ENCODE measurements around the gene PLXNC1.

The PLXNC1 gene

GRCh38 chr12:94147991-94148738 is at the start of gene PLXNC1:
TSS of gene PLXNC1 (plus strand) at chr12:94148577. CDS start at chr12:94148972, 395 bp downstream.
- DNase-seq (ENCODE audit: low read depth), result no peak

DNA sequence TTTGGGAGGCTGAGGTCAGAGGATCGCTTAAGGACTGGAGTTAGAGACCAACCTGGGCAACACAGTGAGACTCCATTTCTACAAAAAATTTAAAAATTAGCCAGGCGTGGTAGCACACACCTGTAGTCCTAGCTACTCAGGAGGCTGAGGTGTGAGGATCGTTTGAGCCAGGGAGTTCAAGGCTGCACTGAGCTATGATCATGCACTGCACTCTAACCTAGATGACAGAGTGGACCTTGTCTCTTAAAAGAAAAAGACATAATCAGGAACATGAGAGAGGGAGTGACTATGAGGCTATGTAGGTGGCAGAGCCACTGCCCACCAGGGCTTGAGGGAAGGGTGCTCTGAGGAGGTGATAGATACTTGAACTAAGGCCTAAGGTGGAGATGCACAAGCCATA is 49.2 kb upstream of the PLXNC1 start:
- no peak for DNase-seq (ENCODE audit: low read depth)

DNA sequence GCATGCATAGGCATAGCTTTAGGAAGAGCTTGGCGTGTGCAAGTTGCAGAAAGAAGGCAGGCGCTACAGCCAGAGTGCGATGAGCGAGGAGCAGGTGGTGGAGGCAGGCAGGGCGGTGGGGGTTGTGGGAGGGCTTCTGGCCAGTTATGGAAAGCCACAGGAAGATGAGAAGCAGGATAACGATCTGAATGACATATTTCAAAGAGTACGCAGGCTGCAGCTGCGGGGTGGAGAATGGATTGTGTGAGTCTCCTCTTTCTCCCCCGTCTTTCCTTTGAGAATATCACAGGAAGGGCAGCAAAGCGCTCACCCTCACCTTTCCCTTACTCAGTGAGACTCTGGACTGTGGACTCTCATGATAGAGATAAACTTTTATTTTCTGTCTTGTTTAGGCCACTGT is 48.7 kb upstream of the PLXNC1 start:
- DNase-seq (ENCODE audit: low read depth), result no peak

- DNase-seq (ENCODE audit: low read depth), result no peak
Measured at GRCh38 chr12:94100211-94100627, 48.2 kb upstream of the PLXNC1 start.

- DNase-seq (ENCODE audit: low read depth), result no peak
Measured at GRCh38 chr12:94100990-94101737, 47.2 kb upstream of the PLXNC1 start.

- peak; percentile 86 for DNase-seq (ENCODE audit: low read depth)
Measured at GRCh38 chr12:94101738-94102660, 46.4 kb upstream of the PLXNC1 start.

DNA sequence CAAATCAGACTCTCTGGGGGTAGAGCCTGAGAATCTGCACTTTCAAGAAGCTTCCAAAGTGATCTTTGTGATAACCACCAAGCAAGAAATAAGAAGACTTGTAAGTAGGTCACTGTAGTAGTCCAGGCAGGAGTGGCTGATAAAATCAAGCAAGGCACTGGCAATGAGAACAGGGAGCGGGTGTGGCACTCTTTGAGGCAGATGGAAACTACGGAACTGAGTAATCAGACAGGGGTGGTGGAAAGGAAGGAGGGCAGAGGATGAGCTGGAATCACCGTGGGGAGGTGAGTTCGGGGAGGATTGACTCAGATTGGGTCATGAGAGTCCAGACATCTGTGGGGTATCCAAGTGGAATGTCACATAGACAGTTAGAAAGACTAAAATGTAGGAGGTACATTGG is 44.4 kb upstream of the PLXNC1 start:
- no peak for DNase-seq (ENCODE audit: low read depth)

GRCh38 chr12:94107910-94108309 is 40.5 kb upstream of the PLXNC1 start:
- DNase-seq (ENCODE audit: low read depth), result no peak

DNA sequence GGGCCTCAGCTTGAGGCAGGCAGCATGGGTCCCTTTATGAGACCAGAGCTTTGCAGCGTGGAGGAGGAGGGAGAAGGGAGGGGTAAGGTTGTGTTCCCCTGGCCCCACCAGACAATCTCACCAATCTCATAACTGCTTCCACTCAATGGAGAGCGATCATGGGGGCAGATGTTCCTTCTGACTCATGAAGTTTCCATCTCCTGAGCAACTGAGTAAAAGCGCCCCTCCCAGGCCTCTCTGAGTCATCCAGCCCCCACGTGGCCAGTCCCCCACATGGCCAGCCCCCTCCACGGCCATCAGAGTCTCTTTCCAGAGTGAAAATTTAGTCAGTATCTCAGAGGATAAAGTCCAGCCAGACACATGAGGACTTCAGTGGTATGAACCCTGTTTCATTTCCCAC is 39.2 kb upstream of the PLXNC1 start:
- no peak for DNase-seq (ENCODE audit: low read depth)

DNA sequence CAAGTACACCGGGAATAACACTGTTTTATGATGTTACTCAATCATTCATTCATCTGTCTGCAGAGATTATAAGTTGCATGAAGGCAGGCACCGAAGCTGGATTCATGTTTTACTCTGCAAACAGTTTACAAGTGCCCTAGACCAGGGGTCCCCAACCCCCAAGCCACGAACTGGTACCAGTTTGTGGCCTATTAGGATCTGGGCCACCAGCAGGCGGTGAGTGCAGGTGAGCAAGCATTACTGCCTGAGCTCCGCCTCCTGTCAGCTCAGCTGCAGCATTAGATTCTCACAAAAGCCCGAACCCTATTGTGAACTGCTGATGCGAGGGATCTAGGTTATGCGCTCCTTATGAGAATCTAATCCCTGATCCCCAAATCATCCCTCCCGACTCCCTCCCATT is 38.1 kb upstream of the PLXNC1 start:
- DNase-seq (ENCODE audit: low read depth), result no peak

GRCh38 chr12:94111302-94111701 is 37.1 kb upstream of the PLXNC1 start:
- no peak for DNase-seq (ENCODE audit: low read depth)

GRCh38 chr12:94112121-94112520 is 36.3 kb upstream of the PLXNC1 start:
- DNase-seq (ENCODE audit: low read depth), result no peak

- no peak for DNase-seq (ENCODE audit: low read depth)
Measured at GRCh38 chr12:94114166-94114565, 34.2 kb upstream of the PLXNC1 start.

GRCh38 chr12:94116191-94116590 is 32.2 kb upstream of the PLXNC1 start:
- DNase-seq (ENCODE audit: low read depth), result no peak

- no peak for DNase-seq (ENCODE audit: low read depth)
Measured at GRCh38 chr12:94121886-94122285, 26.5 kb upstream of the PLXNC1 start.

- no peak for DNase-seq (ENCODE audit: low read depth)
Measured at GRCh38 chr12:94122591-94122990, 25.8 kb upstream of the PLXNC1 start.

GRCh38 chr12:94123127-94123526 is 25.2 kb upstream of the PLXNC1 start:
- DNase-seq (ENCODE audit: low read depth), result no peak

GRCh38 chr12:94126067-94126466 is 22.3 kb upstream of the PLXNC1 start:
- no peak for DNase-seq (ENCODE audit: low read depth)

- DNase-seq (ENCODE audit: low read depth), result no peak
Measured at GRCh38 chr12:94127239-94128131, 20.9 kb upstream of the PLXNC1 start.

DNA sequence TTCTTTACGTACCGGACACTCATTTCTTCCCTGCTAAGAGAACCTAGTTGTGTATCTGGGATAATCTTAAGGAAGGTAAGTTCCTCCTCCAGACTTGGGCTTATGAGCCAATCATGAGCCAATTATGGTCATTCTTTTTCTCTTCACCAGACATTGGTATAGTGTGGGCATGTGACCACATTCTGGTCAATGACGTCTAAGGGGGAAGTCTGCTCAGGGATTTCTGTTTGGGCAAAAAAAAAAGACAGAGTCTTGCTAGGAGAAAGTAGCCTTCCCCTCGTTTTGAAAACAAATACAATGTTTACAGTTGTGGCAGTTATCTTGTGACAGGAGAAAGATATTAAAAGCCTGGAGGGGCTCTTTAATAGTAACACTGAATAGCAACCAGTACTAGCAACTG is 20.1 kb upstream of the PLXNC1 start:
- DNase-seq (ENCODE audit: low read depth), result no peak
